K562 (cell line): ENCODE results near the gene PCID2. TPM values are rescaled to one million over a fixed set of nuclear protein-coding genes. Genes with fewer than 3 reads are reported as not detected.

Experiments used
- ATAC-seq: fragments of 200-7000 bp; cut with Tn5 transposase; 3 replicates; pipeline ENCODE4 v1.9.1; 2020; ENCODE audit warnings: moderate library complexity
- BruUV-seq: library from RNA; stranded (reverse); fragments of 400-500 nt; replicated peaks from 2 replicates; lab custom pipeline; 2021; lab: Mats Ljungman, UMichigan
- CTCF ChIA-PET: fragments of 300-600 bp; formaldehyde crosslinking; extraction: SDS; loops from one replicate; lab custom pipeline; 2021; ENCODE audit warnings: low intra/inter-chr PET ratio; lab: Yijun Ruan, JAX
- POLR2A ChIA-PET: fragments of 300-600, 350-650 bp; sonication (Branson Sonifier 250); formaldehyde crosslinking; extraction: SDS; loops from one replicate; lab custom pipeline; 2021; ENCODE audit warnings: antibody characterized with exemption, inconsistent platforms; lab: Yijun Ruan, JAX
- DNase-seq, 4 experiments: peaks; one replicate each; pipeline versions ENCODE4 v3.0.0 to v3.0.0-alpha.2; 2011 to 2018; ENCODE audit warnings: low spot score in 3 of 4, mixed read lengths in 3 of 4; ENCODE audit errors: extremely low read depth in 1 of 4
- FAIRE-seq: peaks from 2 replicates; lab custom pipeline; 2011; peaks lifted over from hg19 to GRCh38; lab: Jason Lieb, UNC
- H2AFZ ChIP-seq: 2 replicates; pipeline ENCODE4 v1.6.0; 2011; ENCODE audit warnings: low read depth, low read length, control low read depth, inconsistent platforms
- H3K27ac ChIP-seq: fragments of 200-600 bp; 3 replicates; pipeline ENCODE4 v1.8.0; 2011; ENCODE audit warnings: low read depth, mild to moderate bottlenecking, control low read depth, inconsistent platforms, low read length, moderate library complexity, mixed read lengths; ENCODE audit errors: extremely low read depth
- H3K27me3 ChIP-seq, 2 experiments: fragments of 300-600 bp in 1 of 2; 2 replicates in 1 of 2; 3 replicates in 1 of 2; pipeline versions ENCODE4 v1.6.0 to v1.8.0; 2011; ENCODE audit warnings: inconsistent platforms in 2 of 2, low read length in 2 of 2, mild to moderate bottlenecking in 1 of 2, mixed read lengths in 1 of 2, moderate library complexity in 1 of 2; ENCODE audit not compliant: control insufficient read depth in 2 of 2, insufficient read depth in 2 of 2
- H3K36me3 ChIP-seq: fragments of 300-600 bp; 3 replicates; pipeline ENCODE4 v1.8.0; 2011; ENCODE audit warnings: mild to moderate bottlenecking, low read length, inconsistent platforms; ENCODE audit not compliant: control insufficient read depth, insufficient read depth
- H3K4me1 ChIP-seq, 2 experiments: fragments of 200-600 bp in 1 of 2; replicated peaks in 1 of 2; 2 replicates in 1 of 2; 3 replicates in 1 of 2; pipeline versions ENCODE4 v1.5.1 to v1.8.0; 2011; ENCODE audit warnings: inconsistent platforms in 2 of 2, low read length in 2 of 2, mild to moderate bottlenecking in 1 of 2, mixed read lengths in 1 of 2, moderate library complexity in 1 of 2; ENCODE audit not compliant: control insufficient read depth in 2 of 2, insufficient read depth in 2 of 2
- H3K4me2 ChIP-seq: 2 replicates; pipeline ENCODE4 v1.6.1; 2011; ENCODE audit warnings: low read length, control low read depth, inconsistent platforms, mixed read lengths; ENCODE audit not compliant: insufficient read depth
- H3K4me3 ChIP-seq: fragments of 200-600 bp; sonication (generic), shearing (Covaris generic); 2 replicates; pipeline ENCODE4 v1.5.1; 2016; ENCODE audit warnings: control low read depth, inconsistent platforms
- H3K79me2 ChIP-seq: fragments of 200-600 bp; 3 replicates; pipeline ENCODE4 v1.8.0; 2011; ENCODE audit warnings: low read length, inconsistent platforms; ENCODE audit not compliant: control insufficient read depth, insufficient read depth
- H3K9ac ChIP-seq, 2 experiments: 2 replicates each; pipeline versions ENCODE4 v1.6.0 to v1.6.1; 2011; ENCODE audit warnings: low read depth in 2 of 2, low read length in 2 of 2, control low read depth in 1 of 2, inconsistent platforms in 1 of 2, mild to moderate bottlenecking in 1 of 2, mixed read lengths in 1 of 2; ENCODE audit not compliant: insufficient read depth in 1 of 2
- H3K9me1 ChIP-seq: one replicate; pipeline ENCODE4 v1.6.0; 2011; ENCODE audit warnings: inconsistent platforms, mild to moderate bottlenecking, low read length, moderate library complexity; ENCODE audit not compliant: control insufficient read depth, insufficient read depth
- H3K9me3 ChIP-seq: replicated peaks from 2 replicates; pipeline ENCODE4 v1.5.1; 2011; ENCODE audit warnings: low read depth, low read length, inconsistent platforms; ENCODE audit not compliant: control insufficient read depth, insufficient read depth
- H4K20me1 ChIP-seq: replicated peaks from 2 replicates; pipeline ENCODE4 v1.6.1; 2011; ENCODE audit warnings: low read length, inconsistent platforms, mixed read lengths; ENCODE audit not compliant: control insufficient read depth, insufficient read depth
- CHAMP1 ChIP-seq: fragments of 450-650 bp; IDR thresholded peaks from 2 replicates; pipeline ENCODE4 v1.6.1; 2016; ENCODE audit warnings: mild to moderate bottlenecking
- EWSR1 ChIP-seq: fragments of 450-650 bp; IDR thresholded peaks from 2 replicates; pipeline ENCODE4 v1.6.1; 2018; ENCODE audit warnings: borderline replicate concordance, mild to moderate bottlenecking, low read depth, moderate library complexity; ENCODE audit not compliant: partially characterized antibody
- HMG20A ChIP-seq: fragments of 450-650 bp; formaldehyde crosslinking; conservative IDR thresholded peaks from 2 replicates; pipeline ENCODE4 v1.4.0; 2020; ENCODE audit warnings: mild to moderate bottlenecking, mixed read lengths
- MAZ ChIP-seq, 2 experiments: fragments of 450-650 bp in 1 of 2; sonication (generic) in 1 of 2; formaldehyde crosslinking; IDR thresholded peaks in 1 of 2; conservative IDR thresholded peaks in 1 of 2; 2 replicates each; pipeline versions ENCODE4 v1.4.0 to v1.5.0; 2020; ENCODE audit warnings: mild to moderate bottlenecking in 1 of 2, missing genetic modification reagents in 1 of 2
- NFE2 ChIP-seq: IDR thresholded peaks from 2 replicates; pipeline ENCODE4 v1.6.1; 2014; ENCODE audit warnings: antibody characterized with exemption, low read depth
- PML ChIP-seq: IDR thresholded peaks from 2 replicates; pipeline ENCODE4 v1.6.1; 2012; ENCODE audit warnings: low read length, inconsistent platforms
- RBM14 ChIP-seq: fragments of 200-400 bp; formaldehyde crosslinking; IDR thresholded peaks from 2 replicates; pipeline ENCODE4 v1.6.1; 2018; ENCODE audit warnings: low read depth, mild to moderate bottlenecking, low read length, moderate library complexity, borderline replicate concordance; ENCODE audit not compliant: insufficient read depth
- SREBF1 ChIP-seq: fragments of 150-350 bp; IDR thresholded peaks from 2 replicates; pipeline ENCODE4 v1.6.1; 2014; ENCODE audit warnings: antibody characterized with exemption, low read depth, low read length, borderline replicate concordance
- ZKSCAN8 ChIP-seq: fragments of 200-800 bp; sonication (Bioruptor generic); IDR thresholded peaks from 2 replicates; pipeline ENCODE4 v1.6.1; 2016; ENCODE audit warnings: missing genetic modification characterization, missing compliant biosample characterization
- ZNF277 ChIP-seq: fragments of 250-450 bp; sonication (Bioruptor Pico); IDR thresholded peaks from 2 replicates; pipeline ENCODE4 v1.8.0; 2022; ENCODE audit warnings: inconsistent platforms, mild to moderate bottlenecking, moderate library complexity, borderline replicate concordance
- ZNF551 ChIP-seq: fragments of 250-450 bp; sonication (Bioruptor Pico); IDR thresholded peaks from 2 replicates; pipeline ENCODE4 v1.5.0; 2021; ENCODE audit warnings: mild to moderate bottlenecking, moderate library complexity
- WGBS: fragments of 100-300 bp; shearing (Covaris generic); methylation state at CpG from one replicate; pipeline ENCODE4 v1.1.6; 2016; ENCODE audit warnings: low coverage, mixed read lengths; ENCODE audit not compliant: insufficient coverage; ENCODE audit errors: missing lambda C conversion rate; 5-methylcytosine and 5-hydroxymethylcytosine counted together
- in situ Hi-C: fragments of 300-500 bp; cut with MboI; formaldehyde crosslinking; loops from 4 replicates; pipeline ENCODE4 v1.15.0; 2018; ENCODE audit warnings: inconsistent platforms, mixed read lengths
- intact Hi-C: fragments of 100-400 bp; cut with micrococcal nuclease; formaldehyde crosslinking; loops from 2 replicates; pipeline ENCODE4 v1.14.2; 2022
- polyA plus RNA-seq, 8 experiments: library from polyadenylated mRNA; depleted of rRNA in 4 of 8; stranded (reverse) in 5 of 8; unstranded in 3 of 8; fragments of >200 nt; fragmentation: Nextera tagmentation in 2 of 8; fragmentation: Illumina TruSeq in 1 of 8; extraction: Ambion mirVana in 2 of 8; extraction: Trizol in 1 of 8; gene quantifications; 2 replicates each; pipeline versions ENCODE4 v1.2.1 to v1.2.3, GENCODE V29; 2011 to 2014; ENCODE audit warnings: inconsistent platforms in 1 of 8, missing spikeins in 1 of 8
- total RNA-seq, 7 experiments: library from RNA; depleted of rRNA in 6 of 7; stranded (reverse); fragments of >200 nt in 6 of 7; fragmentation: Illumina TruSeq in 2 of 7; extraction: Trizol in 2 of 7; gene quantifications; 2 replicates each; pipeline versions ENCODE4 v1.2.1 to v1.2.3, GENCODE V29; 2011 to 2021; ENCODE audit warnings: low replicate concordance in 1 of 7
- TF ChIP-seq, protein P1 (sequence below): fragments of 450-650 bp; IDR thresholded peaks from 2 replicates; pipeline ENCODE4 v1.6.1; 2016
- TF ChIP-seq, protein P2 (sequence below): IDR thresholded peaks from 3 replicates; pipeline ENCODE4 v1.6.1; 2011; ENCODE audit warnings: borderline replicate concordance, mild to moderate bottlenecking, moderate library complexity; ENCODE audit not compliant: insufficient read length; ENCODE audit errors: extremely low read depth

The PCID2 gene
- total and polyA plus RNA-seq, 9 of the 15 experiments (the other 6 are each of a cell fraction or from before 2014, with no cell fraction given) = 39.6 to 117 (median 59.6) TPM

- Histone ChIP-seq H3K4me3 (no peak overlapping the region), H4K20me1 (no peaks in the 10 kb centered on the region), H3K9me1 (no peaks in the 10 kb centered on the region), H2AFZ (no peak overlapping the region), H3K4me2 (no peak overlapping the region), H3K36me3 (no peaks in the 10 kb centered on the region), H3K9me3 (no peaks in the 10 kb centered on the region), H3K9ac (no peak overlapping the region), H3K79me2 (no peaks in the 10 kb centered on the region), H3K4me1 (peaks cover 16 to 25% of the 10 kb centered on the region in 2 experiments; a peak in 4 of 5 replicates), H3K27ac (no peak overlapping the region), H3K27me3 (peaks cover 8 to 24% of the 10 kb centered on the region in 2 experiments; a peak in 4 of 5 replicates)
- FAIRE-seq = no peak
- ATAC-seq = no peak
- intact Hi-C loops = no loop called here
- in situ Hi-C loops = no loop called here
- CTCF ChIA-PET = no interaction called here
- no TSS peak for BruUV-seq
- POLR2A ChIA-PET = interaction anchor here (0.9 kb wide), 1 partner anchor 58 kb away, joined by 4 read pairs; the partner anchor contains the start of genes CUL4A and PCID2
- WGBS = 54% methylated on average over 11 of the region's 31 CpGs
- DNase-seq = no peak
- TF ChIP-seq, protein P1, sequence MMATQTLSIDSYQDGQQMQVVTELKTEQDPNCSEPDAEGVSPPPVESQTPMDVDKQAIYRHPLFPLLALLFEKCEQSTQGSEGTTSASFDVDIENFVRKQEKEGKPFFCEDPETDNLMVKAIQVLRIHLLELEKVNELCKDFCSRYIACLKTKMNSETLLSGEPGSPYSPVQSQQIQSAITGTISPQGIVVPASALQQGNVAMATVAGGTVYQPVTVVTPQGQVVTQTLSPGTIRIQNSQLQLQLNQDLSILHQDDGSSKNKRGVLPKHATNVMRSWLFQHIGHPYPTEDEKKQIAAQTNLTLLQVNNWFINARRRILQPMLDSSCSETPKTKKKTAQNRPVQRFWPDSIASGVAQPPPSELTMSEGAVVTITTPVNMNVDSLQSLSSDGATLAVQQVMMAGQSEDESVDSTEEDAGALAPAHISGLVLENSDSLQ = no peak
- TF ChIP-seq, protein P2, sequence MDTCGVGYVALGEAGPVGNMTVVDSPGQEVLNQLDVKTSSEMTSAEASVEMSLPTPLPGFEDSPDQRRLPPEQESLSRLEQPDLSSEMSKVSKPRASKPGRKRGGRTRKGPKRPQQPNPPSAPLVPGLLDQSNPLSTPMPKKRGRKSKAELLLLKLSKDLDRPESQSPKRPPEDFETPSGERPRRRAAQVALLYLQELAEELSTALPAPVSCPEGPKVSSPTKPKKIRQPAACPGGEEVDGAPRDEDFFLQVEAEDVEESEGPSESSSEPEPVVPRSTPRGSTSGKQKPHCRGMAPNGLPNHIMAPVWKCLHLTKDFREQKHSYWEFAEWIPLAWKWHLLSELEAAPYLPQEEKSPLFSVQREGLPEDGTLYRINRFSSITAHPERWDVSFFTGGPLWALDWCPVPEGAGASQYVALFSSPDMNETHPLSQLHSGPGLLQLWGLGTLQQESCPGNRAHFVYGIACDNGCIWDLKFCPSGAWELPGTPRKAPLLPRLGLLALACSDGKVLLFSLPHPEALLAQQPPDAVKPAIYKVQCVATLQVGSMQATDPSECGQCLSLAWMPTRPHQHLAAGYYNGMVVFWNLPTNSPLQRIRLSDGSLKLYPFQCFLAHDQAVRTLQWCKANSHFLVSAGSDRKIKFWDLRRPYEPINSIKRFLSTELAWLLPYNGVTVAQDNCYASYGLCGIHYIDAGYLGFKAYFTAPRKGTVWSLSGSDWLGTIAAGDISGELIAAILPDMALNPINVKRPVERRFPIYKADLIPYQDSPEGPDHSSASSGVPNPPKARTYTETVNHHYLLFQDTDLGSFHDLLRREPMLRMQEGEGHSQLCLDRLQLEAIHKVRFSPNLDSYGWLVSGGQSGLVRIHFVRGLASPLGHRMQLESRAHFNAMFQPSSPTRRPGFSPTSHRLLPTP = no peak
- TF ChIP-seq ZNF551 (CRISPR knock-in tag) = no peak
- TF ChIP-seq ZKSCAN8 (CRISPR knock-in tag) = no peak
- no peak for TF ChIP-seq CHAMP1
- no peak for TF ChIP-seq EWSR1
- TF ChIP-seq HMG20A (CRISPR knock-in tag) = no peak
- no peak for TF ChIP-seq RBM14
- no peak for TF ChIP-seq MAZ (CRISPR knock-in tag; conservative IDR thresholded peaks at IDR 0.05 in 1 of 2, IDR thresholded peaks at IDR 0.05 in 1 of 2)
- no peak for TF ChIP-seq SREBF1
- no peak for TF ChIP-seq PML
- no peak for TF ChIP-seq NFE2
- no peak for TF ChIP-seq ZNF277 (CRISPR knock-in tag)
These were observed 57.7 kb downstream of the PCID2 start for GRCh38 chr13:113150550-113151365.
